NCI-H128 (cell line): Measurements from ENCODE around the gene AHI1.

ENCODE experiments used
- DNase-seq: peaks from one replicate; lab custom pipeline; 2025; ENCODE audit not compliant: unreplicated experiment; lab: John Stamatoyannopoulos, UW

AHI1 gene

DNA sequence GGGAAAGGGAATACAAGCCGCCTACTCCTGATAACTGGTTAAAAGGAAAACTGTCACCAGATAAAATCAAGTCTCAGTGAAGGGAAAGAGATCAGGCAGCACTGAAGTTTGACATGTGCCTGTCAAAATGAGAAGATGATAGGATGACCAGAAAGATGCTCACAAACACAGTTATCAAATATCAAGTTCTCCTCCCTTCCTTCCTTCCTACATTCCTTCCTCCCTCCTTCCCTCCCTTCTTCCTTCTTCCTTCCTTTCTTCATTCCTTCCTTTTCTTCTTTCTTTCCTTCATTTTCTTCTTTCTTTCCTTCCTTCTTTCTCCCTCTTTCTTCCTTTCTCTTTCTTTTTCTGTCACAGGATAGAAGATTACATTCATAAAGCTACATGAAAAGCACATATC lies 261.2 kb downstream of the AHI1 start:
- no peak for DNase-seq

DNA sequence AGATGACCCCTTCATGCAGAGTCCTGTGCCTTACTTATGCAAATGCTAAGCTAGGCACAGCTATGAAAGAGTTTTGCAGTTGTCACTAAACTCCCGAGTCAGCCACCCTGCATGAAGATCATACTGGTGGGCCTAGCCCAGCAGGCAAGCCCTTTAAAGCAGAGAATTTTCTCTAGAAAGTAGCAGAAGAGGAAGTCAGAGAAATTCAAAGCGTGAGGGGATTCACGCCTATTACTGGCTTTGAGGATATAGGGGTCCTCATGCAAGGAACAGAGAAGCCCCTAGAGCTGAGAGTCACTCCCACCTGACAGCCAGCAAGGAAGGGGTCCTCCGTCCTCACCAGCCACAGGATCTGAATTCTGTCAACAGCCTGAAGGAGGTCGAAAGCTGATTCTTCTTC lies 261.8 kb downstream of the AHI1 start:
- no peak for DNase-seq

DNA sequence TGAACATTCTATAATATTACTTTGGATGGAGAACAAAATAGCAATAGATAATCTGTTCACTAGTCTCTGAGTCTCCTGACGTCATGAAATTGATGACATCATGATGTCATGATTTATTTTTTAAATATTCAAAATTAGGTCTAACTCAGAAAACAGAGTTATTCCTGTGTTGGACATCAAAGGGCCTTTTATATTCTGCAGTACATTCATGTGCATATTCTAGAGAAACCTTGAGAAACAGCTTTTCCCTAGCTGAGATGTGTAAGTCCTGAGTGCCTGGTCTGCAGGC lies 263.1 kb downstream of the AHI1 start:
- no peak for DNase-seq

DNA sequence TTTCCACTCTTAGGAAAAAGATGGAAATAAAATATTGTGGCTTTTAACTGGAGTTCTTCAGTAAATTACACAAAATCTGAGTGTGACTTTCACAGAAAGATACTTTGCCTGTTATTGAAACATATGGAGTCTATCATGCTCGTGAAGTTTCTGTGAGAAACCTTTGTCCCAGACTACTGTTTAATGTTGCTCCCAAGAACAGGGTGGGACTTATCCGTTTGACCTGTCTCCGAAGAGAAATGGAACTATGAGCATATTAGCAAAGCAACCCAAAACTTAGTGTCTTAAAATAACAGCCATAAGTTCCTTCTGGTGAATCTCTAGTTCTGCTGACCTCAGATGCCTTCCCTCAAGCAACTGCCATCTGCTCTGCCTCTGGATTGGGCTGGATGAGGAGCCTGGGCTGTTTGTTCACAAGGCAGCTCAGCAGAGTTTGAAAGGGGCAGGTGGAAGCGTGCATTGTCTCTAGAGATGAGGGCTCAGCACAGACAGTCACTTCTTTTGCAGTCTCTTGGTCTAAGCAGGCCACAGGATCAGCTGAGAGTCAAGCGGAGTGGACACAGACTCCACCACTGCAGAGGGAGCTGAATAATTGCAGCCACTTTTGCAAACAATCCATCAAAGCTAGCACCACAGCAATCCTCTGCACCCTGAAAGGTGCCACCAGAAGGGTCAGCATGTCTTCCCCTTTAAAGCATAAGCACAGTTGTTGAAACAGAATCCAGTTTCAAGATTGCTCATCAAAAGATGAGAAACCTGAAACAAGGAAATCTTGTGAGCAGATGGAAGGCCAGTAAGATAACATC lies 263.7 kb downstream of the AHI1 start:
- DNase-seq: no peak
